Aortic smooth muscle cell (primary cell): Measurements from ENCODE around the gene COL6A3. TPM values are rescaled to one million over a fixed set of nuclear protein-coding genes. Genes with fewer than 3 reads are reported as not detected.

Experiments
- total RNA-seq: library from RNA; depleted of rRNA; stranded (reverse); fragments of >200 nt; gene quantifications from 2 replicates; pipeline ENCODE4 v1.2.3, GENCODE V29; 2014

COL6A3 gene
- 651 and 657 TPM in 2 replicates for total RNA-seq

GRCh38 chr2:237413777-237414661 is at the start of gene COL6A3:
COL6A3 (minus strand) TSS chr2:237414164; CDS start chr2:237396817, 17,347 bp downstream.

Other genes with a start within 250 kb of the COL6A3 start
- gene MLPH, start 73.1 kb upstream of the COL6A3 start, total RNA-seq: 0.25 and 2.4 TPM in 2 replicates
- not detected in 2 replicates for gene PRLH, start 152.4 kb upstream of the COL6A3 start, total RNA-seq
- gene RAB17, start 176.6 kb upstream of the COL6A3 start, total RNA-seq: 0.26 and 0.31 TPM in 2 replicates
- gene LRRFIP1, start 213.4 kb upstream of the COL6A3 start, total RNA-seq: 63.4 and 82.8 TPM in 2 replicates